ENCODE results near the gene CACNB4.
"Not testable (repeated sequence)": the region's sequence is repeated elsewhere in the genome, so short reads cannot be mapped to it uniquely, and the experiment has no call there.

CACNB4 gene

GRCh38 chr2:152098496-152099366, at the start of gene CACNB4:
Gene CACNB4, minus strand, starts transcription at chr2:152099044.
- no peak for DNase-seq (ENCODE audit: low read depth)

GRCh38 chr2:152134488-152135280, 35.8 kb upstream of the CACNB4 start:
- no peak for DNase-seq (ENCODE audit: low read depth)

- no peak for DNase-seq (ENCODE audit: low read depth)
These were observed 33.5 kb upstream of the CACNB4 start for GRCh38 chr2:152132306-152132705.

GRCh38 chr2:152127628-152128027, 28.8 kb upstream of the CACNB4 start:
- no peak for DNase-seq (ENCODE audit: low read depth)

GRCh38 chr2:152126664-152127063, 27.8 kb upstream of the CACNB4 start:
- DNase-seq (ENCODE audit: low read depth), result no peak

- DNase-seq (ENCODE audit: low read depth), result no peak
These were observed 23.3 kb upstream of the CACNB4 start for GRCh38 chr2:152122161-152122560.

- DNase-seq (ENCODE audit: low read depth), result no peak
These were observed 21.6 kb upstream of the CACNB4 start for GRCh38 chr2:152120430-152120829.

GRCh38 chr2:152115952-152116351, 17.1 kb upstream of the CACNB4 start:
- DNase-seq (ENCODE audit: low read depth), result no peak

GRCh38 chr2:152114366-152114765, 15.5 kb upstream of the CACNB4 start:
- DNase-seq (ENCODE audit: low read depth), result no peak

GRCh38 chr2:152107140-152107539, 8.3 kb upstream of the CACNB4 start:
- DNase-seq (ENCODE audit: low read depth), result not testable (repeated sequence)

GRCh38 chr2:152106464-152106863, 7.6 kb upstream of the CACNB4 start:
- DNase-seq (ENCODE audit: low read depth), result no peak

GRCh38 chr2:152103271-152103670, 4.4 kb upstream of the CACNB4 start:
- DNase-seq (ENCODE audit: low read depth), result no peak

GRCh38 chr2:152100961-152101360, 2.1 kb upstream of the CACNB4 start:
- DNase-seq (ENCODE audit: low read depth), result no peak

GRCh38 chr2:152099367-152100050, 665 bp upstream of the CACNB4 start:
- no peak for DNase-seq (ENCODE audit: low read depth)

GRCh38 chr2:152097801-152098495, 896 bp downstream of the CACNB4 start:
- DNase-seq (ENCODE audit: low read depth), result no peak

GRCh38 chr2:152097290-152097800, 1.5 kb downstream of the CACNB4 start:
- no peak for DNase-seq (ENCODE audit: low read depth)

GRCh38 chr2:152095146-152095545, 3.7 kb downstream of the CACNB4 start:
- DNase-seq (ENCODE audit: low read depth), result no peak

GRCh38 chr2:152094014-152094413, 4.8 kb downstream of the CACNB4 start:
- DNase-seq (ENCODE audit: low read depth), result no peak

GRCh38 chr2:152093464-152093863, 5.4 kb downstream of the CACNB4 start:
- DNase-seq (ENCODE audit: low read depth), result no peak

- no peak for DNase-seq (ENCODE audit: low read depth)
These were observed 6.7 kb downstream of the CACNB4 start for GRCh38 chr2:152092095-152092494.

- DNase-seq (ENCODE audit: low read depth), result not testable (repeated sequence)
These were observed 8.1 kb downstream of the CACNB4 start for GRCh38 chr2:152090726-152091125.

GRCh38 chr2:152089238-152089637, 9.6 kb downstream of the CACNB4 start:
- DNase-seq (ENCODE audit: low read depth), result no peak
